NCI-H2107 treated with DMSO at 0.1 percent for 48 hours (cell line): ENCODE data around the gene TEAD1.

Experiments used
- DNase-seq: peaks from one replicate; lab custom pipeline; 2025; ENCODE audit not compliant: unreplicated experiment; lab: John Stamatoyannopoulos, UW

TEAD1 gene

GRCh38 chr11:12673924-12674570 is at the start of gene TEAD1:
TEAD1 (plus strand) TSS chr11:12674421.
- DNase-seq = peak; percentile 82

- DNase-seq = no peak
These were observed 49.6 kb upstream of the TEAD1 start for GRCh38 chr11:12624595-12624994.

GRCh38 chr11:12625438-12626071 is 48.7 kb upstream of the TEAD1 start:
- DNase-seq = no peak

GRCh38 chr11:12626616-12627015 is 47.6 kb upstream of the TEAD1 start:
- no peak for DNase-seq

GRCh38 chr11:12628314-12628713 is 45.9 kb upstream of the TEAD1 start:
- DNase-seq = no peak

- DNase-seq = no peak
These were observed 44.5 kb upstream of the TEAD1 start for GRCh38 chr11:12629601-12630313.

GRCh38 chr11:12631651-12632050 is 42.6 kb upstream of the TEAD1 start:
- DNase-seq = no peak

- no peak for DNase-seq
These were observed 39.9 kb upstream of the TEAD1 start for GRCh38 chr11:12634329-12634728.

GRCh38 chr11:12636871-12637410 is 37.3 kb upstream of the TEAD1 start:
- DNase-seq = no peak

GRCh38 chr11:12639388-12639787 is 34.8 kb upstream of the TEAD1 start:
- no peak for DNase-seq

- no peak for DNase-seq
These were observed 33.9 kb upstream of the TEAD1 start for GRCh38 chr11:12640355-12640754.

GRCh38 chr11:12640926-12641849 is 33.0 kb upstream of the TEAD1 start:
- DNase-seq = no peak

GRCh38 chr11:12642040-12642439 is 32.2 kb upstream of the TEAD1 start:
- DNase-seq = no peak

- no peak for DNase-seq
These were observed 31.3 kb upstream of the TEAD1 start for GRCh38 chr11:12642806-12643428.

- no peak for DNase-seq
These were observed 27.7 kb upstream of the TEAD1 start for GRCh38 chr11:12646478-12646877.

- no peak for DNase-seq
These were observed 20.5 kb upstream of the TEAD1 start for GRCh38 chr11:12653729-12654128.

- no peak for DNase-seq
These were observed 18.4 kb upstream of the TEAD1 start for GRCh38 chr11:12655842-12656241.

- DNase-seq = no peak
These were observed 16.9 kb upstream of the TEAD1 start for GRCh38 chr11:12657336-12657735.

GRCh38 chr11:12657981-12658380 is 16.2 kb upstream of the TEAD1 start:
- DNase-seq = no peak

GRCh38 chr11:12662101-12662689 is 12.0 kb upstream of the TEAD1 start:
- DNase-seq = no peak
